Adipose tissue (tissue), 3 donors: Measurements from ENCODE around the gene LMBRD1. TPM values are rescaled to one million over a fixed set of nuclear protein-coding genes. Genes with fewer than 3 reads are reported as not detected.
"Not testable (repeated sequence)": the region's sequence is repeated elsewhere in the genome, so short reads cannot be mapped to it uniquely, and the experiment has no call there.

Source experiments
- H3K27ac ChIP-seq: one replicate; pipeline ENCODE4 v1.5.1; 2013; ENCODE audit warnings: low read depth, low read length
- WGBS, 3 donors: extraction: QIAGEN DNeasy Blood & Tissue Kit; methylation state at CpG; one replicate each; pipeline ENCODE4 v1.1.7; 2013; 5-methylcytosine and 5-hydroxymethylcytosine counted together
- polyA plus RNA-seq, 3 donors: library from polyadenylated mRNA; stranded (reverse); fragments of 200-250 nt; gene quantifications; one replicate each; pipeline ENCODE4 v1.2.3, GENCODE V29; 2013
- donor health status: healthy with polysubstance abuse.
- donor health status: Bipolar disorder and iron deficiency.
- donor health status: healthy.

The LMBRD1 gene
- polyA plus RNA-seq, 3 donors: 26.8 to 36.2 (median 34.4) TPM

GRCh38 chr6:69802995-69803394 is 6.2 kb upstream of the LMBRD1 start:
- WGBS, 3 donors: 75 to 87% (median 83%) methylated on average over 4 of the region's 4 CpGs
- H3K27ac ChIP-seq: no peak overlapping the region

- WGBS, 3 donors: 90 to 92% (median 92%) methylated on average over 2 of the region's 2 CpGs
- no peak overlapping the region for H3K27ac ChIP-seq
Measured at GRCh38 chr6:69801711-69802110, 4.9 kb upstream of the LMBRD1 start.

DNA sequence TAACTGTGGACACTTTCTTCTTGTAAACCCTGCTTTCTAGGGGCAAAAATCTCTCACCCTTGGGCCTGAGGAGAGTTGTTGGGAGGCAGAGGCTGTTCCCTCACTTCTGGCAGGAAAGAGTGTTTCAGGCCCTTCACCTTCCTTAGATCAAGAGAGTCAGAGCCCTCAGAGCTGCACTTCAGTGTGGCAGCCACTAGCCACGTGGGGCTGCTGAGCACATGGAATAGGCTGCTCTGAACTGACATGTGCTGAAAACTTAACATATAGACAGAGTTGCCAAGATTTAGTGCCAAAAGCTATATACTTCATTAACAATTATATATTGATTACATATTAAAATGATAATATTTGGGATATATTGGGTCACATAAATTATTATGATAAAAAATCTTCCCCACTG is 4.4 kb upstream of the LMBRD1 start:
- WGBS, 3 donors: 43 to 57% (median 49%) methylated on average over 1 of the region's 1 CpG

DNA sequence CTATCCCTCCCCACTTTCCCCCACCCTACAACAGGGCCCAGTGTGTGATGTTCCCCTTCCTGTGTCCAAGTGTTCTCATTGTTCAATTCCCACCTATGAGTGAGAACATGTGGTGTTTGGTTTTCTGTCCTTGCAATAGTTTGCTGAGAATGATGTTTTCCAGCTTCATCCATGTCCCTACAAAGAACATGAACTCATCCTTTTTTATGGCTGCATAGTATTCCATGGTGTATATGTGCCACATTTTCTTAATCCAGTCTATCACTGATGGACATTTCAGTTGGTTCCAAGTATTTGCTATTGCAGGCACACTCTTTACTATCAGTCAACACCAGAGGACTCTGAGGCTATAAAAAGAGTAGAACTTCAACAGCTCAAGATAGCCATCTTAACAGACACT is 2.0 kb upstream of the LMBRD1 start:
- not testable (repeated sequence) for H3K27ac ChIP-seq

More for the DNA sequence above, 4.4 kb upstream of the LMBRD1 start:
- H3K27ac ChIP-seq: no peak overlapping the region

DNA sequence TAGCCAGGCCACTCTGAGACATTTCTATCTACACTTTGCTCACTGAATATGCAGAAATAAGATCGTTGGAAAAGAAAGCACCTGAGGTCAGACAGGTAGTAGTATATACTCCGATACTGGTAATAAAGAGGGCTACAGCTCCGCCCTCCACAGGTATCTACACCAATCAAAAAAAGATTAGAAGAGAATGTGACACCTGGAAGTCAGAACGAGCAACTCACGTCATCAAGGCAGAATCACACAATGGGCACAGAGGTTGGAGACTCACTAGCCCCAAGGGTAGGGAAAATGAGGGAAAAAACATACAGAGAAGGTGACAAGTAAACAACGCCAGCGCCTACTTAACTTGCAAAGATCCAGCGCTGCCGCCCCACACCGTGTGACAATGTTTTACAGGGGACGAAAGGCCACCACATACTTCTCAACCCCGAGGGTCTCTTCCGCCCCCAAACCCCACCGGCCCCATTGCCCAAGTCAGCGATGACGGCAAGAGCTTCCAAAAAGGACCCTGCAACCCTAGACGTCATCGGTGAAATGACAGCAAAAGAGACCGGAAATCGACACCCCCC is 653 bp downstream of the LMBRD1 start:
- WGBS, 3 donors: 1% methylated on average over 20 of the region's 20 CpGs
- H3K27ac ChIP-seq: peak overlapping the region; percentile 13

- 13 to 29% (median 26%) methylated on average over 5 of the region's 5 CpGs for WGBS, 3 donors
Measured at GRCh38 chr6:69795469-69796072, 1.2 kb downstream of the LMBRD1 start.

DNA sequence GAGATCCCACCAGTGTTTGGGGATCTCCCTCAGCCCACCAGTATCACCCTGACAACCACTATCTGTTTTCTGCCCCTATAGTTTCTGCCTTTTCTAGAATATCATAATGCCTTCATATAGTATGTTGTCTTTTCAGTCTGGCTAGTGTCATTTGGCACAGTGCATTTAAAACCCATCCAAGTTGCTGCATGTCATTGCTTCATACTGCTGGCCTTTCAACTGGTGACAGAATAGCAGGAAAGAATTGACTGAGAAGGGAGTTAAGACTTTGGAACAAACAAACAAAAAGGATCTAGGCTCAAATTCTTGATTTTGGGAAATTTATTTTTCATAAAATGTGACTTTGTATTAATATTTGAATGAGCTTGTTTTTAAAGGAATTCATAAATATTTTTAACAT is 4.5 kb downstream of the LMBRD1 start:
- H3K27ac ChIP-seq: no peak overlapping the region

More at GRCh38 chr6:69795469-69796072, 1.2 kb downstream of the LMBRD1 start:
- no peak overlapping the region for H3K27ac ChIP-seq

DNA sequence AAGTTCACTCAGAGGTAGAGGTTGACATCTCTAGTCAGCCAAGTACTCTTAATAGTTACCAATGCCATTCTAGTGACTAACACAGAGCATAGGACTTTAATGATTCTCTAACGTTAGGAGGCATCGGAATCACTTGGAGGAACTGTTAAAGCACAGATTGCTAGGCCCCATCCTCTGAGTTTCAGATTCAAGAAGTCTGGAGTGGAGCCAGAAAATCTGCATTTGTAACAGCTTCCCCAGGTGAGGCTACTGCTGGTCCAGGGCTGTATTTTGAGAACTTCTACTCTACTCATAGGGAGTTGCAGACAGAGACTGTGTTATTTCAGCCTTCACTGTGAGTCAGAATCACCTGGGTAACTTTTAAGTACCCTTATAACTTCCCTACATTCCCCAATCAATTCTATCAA is 5.7 kb downstream of the LMBRD1 start:
- H3K27ac ChIP-seq: no peak overlapping the region
- 43 to 78% (median 78%) methylated on average over 2 of the region's 2 CpGs for WGBS, 3 donors

GRCh38 chr6:69790629-69791028 is 6.2 kb downstream of the LMBRD1 start:
- 51 to 83% (median 75%) methylated on average over 2 of the region's 2 CpGs for WGBS, 3 donors
- no peak overlapping the region for H3K27ac ChIP-seq

GRCh38 chr6:69789578-69789977 is 7.2 kb downstream of the LMBRD1 start:
- 58 to 89% (median 86%) methylated on average over 1 of the region's 1 CpG for WGBS, 3 donors
- H3K27ac ChIP-seq: no peak overlapping the region

DNA sequence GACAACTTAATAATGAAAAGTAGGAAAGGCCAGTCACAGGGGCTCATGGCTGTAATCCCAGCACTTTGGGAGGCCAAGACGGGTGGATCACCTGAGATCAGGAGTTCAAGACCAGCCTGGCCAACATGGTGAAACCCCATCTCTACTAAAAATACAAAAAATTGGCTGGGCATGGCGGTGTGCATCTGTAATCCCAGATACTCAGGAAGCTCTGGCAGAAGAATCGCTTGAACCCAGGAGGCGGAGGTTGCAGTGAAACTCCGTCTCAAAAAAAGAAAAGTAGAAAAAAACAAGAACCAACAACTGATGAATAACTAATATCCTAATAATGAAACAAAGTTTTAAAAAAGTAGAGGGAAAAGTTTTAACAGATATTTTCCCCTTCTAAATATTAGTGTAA is 9.4 kb downstream of the LMBRD1 start:
- 83 to 89% (median 87%) methylated on average over 5 of the region's 5 CpGs for WGBS, 3 donors
- H3K27ac ChIP-seq: not testable (repeated sequence)

DNA sequence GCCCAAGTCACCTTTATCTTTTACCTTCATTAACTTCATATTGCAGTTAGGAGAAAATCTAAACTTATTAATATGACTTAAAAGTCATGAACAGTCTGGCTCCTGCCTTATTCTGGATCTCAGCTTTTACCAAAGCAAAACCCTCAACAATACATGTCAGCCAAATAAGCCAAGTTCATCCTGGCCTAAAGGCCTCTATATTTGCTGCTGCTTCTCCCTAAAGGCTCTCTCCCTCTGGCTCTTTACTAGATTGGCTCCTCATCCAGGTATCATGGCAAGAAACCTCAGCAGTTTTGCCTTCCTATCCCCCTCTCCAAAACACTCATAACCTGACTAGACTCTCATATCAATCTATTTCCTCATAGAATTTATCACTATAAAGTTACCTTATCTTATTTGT is 11.1 kb downstream of the LMBRD1 start:
- no peak overlapping the region for H3K27ac ChIP-seq

- no peak overlapping the region for H3K27ac ChIP-seq
- WGBS, 3 donors: 52 to 80% (median 79%) methylated on average over 3 of the region's 3 CpGs
Measured at GRCh38 chr6:69784595-69785377, 12.0 kb downstream of the LMBRD1 start.

GRCh38 chr6:69783108-69783507 is 13.7 kb downstream of the LMBRD1 start:
- H3K27ac ChIP-seq: no peak overlapping the region
- 96 to 98% (median 98%) methylated on average over 1 of the region's 1 CpG for WGBS, 3 donors

GRCh38 chr6:69780585-69781178 is 16.1 kb downstream of the LMBRD1 start:
- no peak overlapping the region for H3K27ac ChIP-seq
- 28 to 68% (median 64%) methylated on average over 2 of the region's 2 CpGs for WGBS, 3 donors

GRCh38 chr6:69775941-69776340 is 20.9 kb downstream of the LMBRD1 start:
- no peak overlapping the region for H3K27ac ChIP-seq

DNA sequence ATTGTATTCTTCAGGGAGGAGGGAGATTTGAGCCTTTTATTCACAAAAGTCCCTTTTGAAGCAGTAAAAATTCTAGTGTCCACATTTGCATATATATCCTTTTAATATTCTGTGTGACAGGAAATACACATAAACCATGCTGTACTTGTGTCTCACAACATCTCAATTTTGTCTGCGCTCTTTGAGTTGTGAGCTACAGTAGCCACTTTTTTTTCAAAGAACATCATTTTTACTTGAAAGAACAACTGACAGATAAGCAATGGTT is 21.3 kb downstream of the LMBRD1 start:
- H3K27ac ChIP-seq: no peak overlapping the region
- 93 to 98% (median 97%) methylated on average over 1 of the region's 1 CpG for WGBS, 3 donors

DNA sequence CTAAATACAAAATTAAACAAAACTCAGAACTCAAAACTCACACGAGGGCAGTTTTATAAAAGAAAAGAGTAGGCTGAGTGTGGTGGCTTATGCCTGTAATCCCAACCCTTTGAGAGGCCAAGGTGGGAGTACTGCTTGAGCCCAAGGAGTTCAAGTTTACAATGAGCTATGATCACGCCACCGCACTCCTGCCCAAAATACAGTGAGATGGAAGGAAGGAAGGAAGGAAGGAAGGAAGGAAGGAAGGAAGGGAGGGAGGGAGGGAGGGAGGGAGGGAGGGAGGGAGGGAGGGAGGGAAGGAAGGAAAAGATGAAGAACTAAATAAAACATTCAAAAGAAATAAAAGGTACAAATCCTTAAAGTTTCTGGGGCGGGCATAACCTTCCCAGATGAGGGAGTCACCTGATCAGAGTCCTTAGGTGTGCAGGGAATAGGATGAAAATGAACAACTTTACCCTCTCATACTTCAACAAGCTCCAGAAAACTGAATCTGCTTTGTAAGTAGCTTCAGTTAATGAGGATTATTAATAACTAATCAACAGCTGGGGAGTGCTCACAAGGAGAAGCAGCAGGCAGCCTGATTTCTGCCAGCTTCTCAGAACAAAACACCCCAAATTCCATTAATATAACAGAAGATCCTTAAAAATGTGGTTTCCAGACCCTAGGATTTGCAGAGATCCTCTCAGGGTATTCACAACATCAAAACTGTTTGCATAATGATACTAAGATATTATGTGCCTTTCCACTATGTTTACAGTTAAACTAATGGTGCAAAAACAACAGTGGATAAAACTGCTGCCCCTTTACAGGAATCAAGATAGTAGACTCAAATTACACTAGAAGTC is 21.8 kb downstream of the LMBRD1 start:
- 84 to 91% (median 86%) methylated on average over 4 of the region's 4 CpGs for WGBS, 3 donors
- no peak overlapping the region for H3K27ac ChIP-seq
